ENCODE results near the gene ALG14. TPM values are rescaled to one million over a fixed set of nuclear protein-coding genes. Genes with fewer than 3 reads are reported as not detected.
A peak's percentile ranks its signal among the peaks of the same experiment; 100 is the strongest.
"Not testable (repeated sequence)": the region's sequence is repeated elsewhere in the genome, so short reads cannot be mapped to it uniquely, and the experiment has no call there.

Gene ALG14
- total RNA-seq, 1 donor from 2014 or later: 0.92 TPM

DNA sequence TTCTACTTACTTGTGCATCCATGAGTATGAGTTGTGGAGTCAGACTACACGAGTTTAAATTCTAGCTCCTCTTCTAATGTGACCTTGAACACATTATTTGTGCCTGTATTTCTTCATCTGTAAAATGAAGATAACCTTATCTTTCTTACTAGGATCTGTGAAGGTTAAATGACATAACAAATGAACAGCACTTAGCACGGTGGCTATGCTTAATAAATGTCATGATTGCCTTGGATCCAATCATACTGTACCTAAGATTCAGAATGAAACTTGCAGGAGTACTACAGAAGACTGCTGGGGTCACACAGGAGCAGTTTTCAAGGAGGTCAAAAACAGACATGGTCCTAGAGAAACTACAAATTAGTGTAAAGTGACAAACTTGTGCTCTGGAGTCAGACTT, 22.2 kb upstream of the ALG14 start:
- DNase-seq (ENCODE audit: low read depth): no peak
- Histone ChIP-seq H3K4me3 (ENCODE audit: low read depth, low read length) (no peak overlapping the region), H3K27me3 (ENCODE audit: control insufficient read depth, insufficient read depth, low read length) (no peaks in the 10 kb centered on the region), H3K36me3 (ENCODE audit: control insufficient read depth, insufficient read depth, low read length) (no peaks in the 10 kb centered on the region)
- TF ChIP-seq, protein P1, sequence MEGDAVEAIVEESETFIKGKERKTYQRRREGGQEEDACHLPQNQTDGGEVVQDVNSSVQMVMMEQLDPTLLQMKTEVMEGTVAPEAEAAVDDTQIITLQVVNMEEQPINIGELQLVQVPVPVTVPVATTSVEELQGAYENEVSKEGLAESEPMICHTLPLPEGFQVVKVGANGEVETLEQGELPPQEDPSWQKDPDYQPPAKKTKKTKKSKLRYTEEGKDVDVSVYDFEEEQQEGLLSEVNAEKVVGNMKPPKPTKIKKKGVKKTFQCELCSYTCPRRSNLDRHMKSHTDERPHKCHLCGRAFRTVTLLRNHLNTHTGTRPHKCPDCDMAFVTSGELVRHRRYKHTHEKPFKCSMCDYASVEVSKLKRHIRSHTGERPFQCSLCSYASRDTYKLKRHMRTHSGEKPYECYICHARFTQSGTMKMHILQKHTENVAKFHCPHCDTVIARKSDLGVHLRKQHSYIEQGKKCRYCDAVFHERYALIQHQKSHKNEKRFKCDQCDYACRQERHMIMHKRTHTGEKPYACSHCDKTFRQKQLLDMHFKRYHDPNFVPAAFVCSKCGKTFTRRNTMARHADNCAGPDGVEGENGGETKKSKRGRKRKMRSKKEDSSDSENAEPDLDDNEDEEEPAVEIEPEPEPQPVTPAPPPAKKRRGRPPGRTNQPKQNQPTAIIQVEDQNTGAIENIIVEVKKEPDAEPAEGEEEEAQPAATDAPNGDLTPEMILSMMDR (IDR thresholded peaks at IDR 0.05; ENCODE audit: insufficient read depth, low read length, poor library complexity, severe bottlenecking): no peak

DNA sequence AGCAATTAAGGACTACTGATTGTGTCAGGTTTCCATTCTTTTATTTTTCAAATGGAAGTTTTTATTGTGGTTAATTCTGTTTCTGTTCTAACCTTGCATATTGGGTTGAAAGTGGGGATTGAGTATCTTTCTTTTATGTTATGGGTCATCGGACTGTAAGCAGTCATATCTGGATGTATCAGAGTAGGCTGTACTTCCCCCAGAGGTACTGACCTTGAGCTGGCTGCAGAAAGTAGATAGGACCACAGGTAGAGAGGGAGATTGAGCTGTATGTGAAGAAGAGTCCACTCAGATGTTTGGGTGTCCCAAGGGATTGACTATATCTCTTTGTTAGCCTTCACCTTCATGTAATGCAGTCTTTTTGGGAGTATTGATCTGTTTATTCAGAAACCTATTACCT, 20.5 kb upstream of the ALG14 start:
- no peak for DNase-seq (ENCODE audit: low read depth)
- TF ChIP-seq, protein P1 (IDR thresholded peaks at IDR 0.05; ENCODE audit: insufficient read depth, low read length, poor library complexity, severe bottlenecking): no peak
- Histone ChIP-seq H3K27me3 (ENCODE audit: control insufficient read depth, insufficient read depth, low read length) (no peaks in the 10 kb centered on the region), H3K36me3 (ENCODE audit: control insufficient read depth, insufficient read depth, low read length) (no peaks in the 10 kb centered on the region), H3K4me3 (ENCODE audit: low read depth, low read length) (no peak overlapping the region)

DNA sequence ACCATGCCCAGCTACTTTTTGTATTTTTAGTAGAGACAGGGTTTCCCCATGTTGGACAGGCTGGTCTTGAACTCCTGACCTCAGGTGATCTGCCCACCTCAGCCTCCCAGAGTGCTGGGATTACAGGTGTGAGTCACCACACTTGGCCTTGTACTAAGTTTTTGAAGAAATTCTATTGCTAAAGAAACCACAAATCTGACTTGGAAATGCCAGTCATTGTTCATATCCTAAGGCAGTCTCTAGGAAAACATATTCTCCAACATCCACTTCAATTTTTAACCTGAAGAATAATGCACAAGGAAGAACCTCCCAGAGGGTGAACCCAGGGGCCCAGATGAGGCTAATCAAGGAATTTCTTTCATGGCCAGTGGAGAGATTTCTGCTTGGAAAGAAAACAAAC, 20.1 kb upstream of the ALG14 start:
- H3K4me3 ChIP-seq (ENCODE audit: low read depth, low read length); H3K27me3 ChIP-seq (ENCODE audit: control insufficient read depth, insufficient read depth, low read length); H3K36me3 ChIP-seq (ENCODE audit: control insufficient read depth, insufficient read depth, low read length); DNase-seq (ENCODE audit: low read depth): not testable (repeated sequence)

DNA sequence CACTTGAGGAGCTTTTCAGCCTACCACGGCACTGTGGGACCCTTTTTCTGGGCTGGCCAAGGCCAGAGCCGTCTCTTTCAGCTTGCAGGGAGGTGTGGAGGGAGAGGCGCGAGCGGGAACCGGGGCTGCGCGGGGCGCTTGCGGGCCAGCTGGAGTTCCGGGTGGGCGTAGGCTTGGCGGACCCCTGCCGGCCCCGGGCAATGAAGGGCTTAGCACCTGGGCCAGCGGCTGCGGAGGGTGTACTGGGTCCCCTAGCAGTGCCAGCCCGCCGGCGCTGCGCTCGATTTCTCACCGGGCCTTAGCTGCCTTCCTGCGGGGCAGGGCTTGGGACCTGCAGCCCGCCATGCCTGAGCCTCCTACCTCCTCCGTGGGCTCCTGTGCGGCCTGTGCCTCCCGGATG, 18.5 kb upstream of the ALG14 start:
- DNase-seq (ENCODE audit: low read depth); H3K4me3 ChIP-seq (ENCODE audit: low read depth, low read length); H3K27me3 ChIP-seq (ENCODE audit: control insufficient read depth, insufficient read depth, low read length); H3K36me3 ChIP-seq (ENCODE audit: control insufficient read depth, insufficient read depth, low read length): not testable (repeated sequence)

DNA sequence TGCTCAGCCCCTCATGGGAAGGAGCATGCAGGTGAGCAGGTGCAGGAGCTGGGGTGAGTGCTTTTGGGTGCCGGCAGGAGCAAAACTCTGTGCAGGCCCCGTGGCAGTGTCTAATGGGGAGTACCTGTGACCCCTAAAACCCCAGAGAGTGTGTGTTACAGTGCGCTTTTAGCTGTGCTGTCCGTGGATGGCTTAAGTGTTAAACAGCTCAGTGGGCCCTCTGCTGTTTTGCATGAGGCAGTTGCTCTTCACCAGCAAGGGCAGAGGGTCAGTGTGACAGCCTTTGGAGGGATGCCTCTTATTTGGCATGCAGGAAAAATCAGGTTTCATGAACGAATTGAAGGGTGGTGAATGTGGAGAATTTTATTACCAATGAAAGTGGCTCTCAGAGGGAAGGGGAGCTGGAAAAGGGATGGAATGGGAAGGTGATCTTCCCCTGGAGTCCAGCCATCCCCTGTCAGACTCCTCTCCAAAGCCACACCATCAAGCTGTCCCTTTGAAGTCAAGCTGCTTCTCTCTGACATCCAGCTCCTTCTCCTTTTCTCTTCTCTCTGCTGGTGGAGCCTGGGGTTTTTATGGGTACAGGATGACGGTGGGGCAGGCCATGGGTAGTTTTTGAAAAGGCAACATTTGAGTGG, 17.0 kb upstream of the ALG14 start:
- TF ChIP-seq, protein P1 (IDR thresholded peaks at IDR 0.05; ENCODE audit: insufficient read depth, low read length, poor library complexity, severe bottlenecking): no peak
- DNase-seq (ENCODE audit: low read depth): no peak
- no peaks in the 10 kb centered on the region for H3K36me3 ChIP-seq (ENCODE audit: control insufficient read depth, insufficient read depth, low read length)
- no peak overlapping the region for H3K4me3 ChIP-seq (ENCODE audit: low read depth, low read length)
- H3K27me3 ChIP-seq (ENCODE audit: control insufficient read depth, insufficient read depth, low read length): no peaks in the 10 kb centered on the region

DNA sequence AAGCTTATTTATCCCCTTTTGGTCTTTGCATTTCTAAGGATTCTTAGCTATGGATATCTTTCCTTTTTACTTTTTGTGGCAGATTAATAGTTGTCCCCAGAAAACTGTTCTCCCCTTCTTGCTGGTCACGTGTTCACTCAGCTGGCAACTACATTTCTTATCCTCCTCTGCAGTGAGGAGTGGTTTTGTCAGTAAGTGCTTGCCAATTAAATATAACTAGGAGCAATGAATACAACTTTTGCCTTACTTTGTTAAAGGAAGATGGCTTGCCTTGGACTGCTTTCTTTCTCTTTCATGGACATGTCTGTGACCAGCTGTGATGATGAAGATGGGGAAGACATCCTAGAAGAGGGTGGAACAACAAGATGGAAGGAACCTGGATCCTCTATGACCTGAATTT, 15.6 kb upstream of the ALG14 start:
- DNase-seq (ENCODE audit: low read depth): no peak
- TF ChIP-seq, protein P1 (IDR thresholded peaks at IDR 0.05; ENCODE audit: insufficient read depth, low read length, poor library complexity, severe bottlenecking): no peak
- H3K36me3 ChIP-seq (ENCODE audit: control insufficient read depth, insufficient read depth, low read length): no peaks in the 10 kb centered on the region
- H3K27me3 ChIP-seq (ENCODE audit: control insufficient read depth, insufficient read depth, low read length): no peaks in the 10 kb centered on the region
- no peak overlapping the region for H3K4me3 ChIP-seq (ENCODE audit: low read depth, low read length)

DNA sequence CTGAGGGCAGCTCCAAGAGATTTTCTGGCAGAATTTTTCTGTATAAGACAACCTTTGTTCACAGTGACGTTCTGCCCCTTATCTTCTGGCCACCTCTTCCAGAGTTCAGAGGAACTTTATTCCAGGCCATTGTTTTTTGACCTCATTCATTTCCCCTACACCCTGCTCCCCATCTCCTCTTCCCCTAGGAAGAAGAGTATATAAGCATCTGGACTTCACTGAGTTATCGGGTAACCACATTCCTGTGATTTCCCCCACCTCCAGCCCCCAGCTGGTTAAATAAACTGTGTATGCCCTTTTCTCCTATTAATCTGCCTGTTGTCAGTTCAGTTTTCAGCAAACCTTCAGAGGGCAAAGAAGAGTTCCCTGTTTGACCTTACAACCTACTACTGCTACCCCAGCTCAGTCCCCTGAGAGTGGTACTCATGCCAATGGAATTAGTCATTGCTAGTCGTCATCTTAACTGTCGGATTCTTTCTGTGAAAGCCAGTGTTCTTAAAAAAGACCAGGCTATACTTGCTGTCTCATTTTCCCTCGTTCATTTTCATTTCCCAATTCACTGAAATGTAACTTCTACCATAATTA, 14.3 kb upstream of the ALG14 start:
- Histone ChIP-seq H3K27me3 (ENCODE audit: control insufficient read depth, insufficient read depth, low read length) (no peaks in the 10 kb centered on the region), H3K36me3 (ENCODE audit: control insufficient read depth, insufficient read depth, low read length) (no peaks in the 10 kb centered on the region), H3K4me3 (ENCODE audit: low read depth, low read length) (no peak overlapping the region)
- TF ChIP-seq, protein P1 (IDR thresholded peaks at IDR 0.05; ENCODE audit: insufficient read depth, low read length, poor library complexity, severe bottlenecking): no peak
- DNase-seq (ENCODE audit: low read depth): peak; percentile 65

Measured in kidney epithelial cell (primary cell).